K562 (cell line): ENCODE data around the gene DBP. TPM values are rescaled to one million over a fixed set of nuclear protein-coding genes. Genes with fewer than 3 reads are reported as not detected.

Experiments
- BCOR ChIP-seq: fragments of 450-650 bp; IDR thresholded peaks from 2 replicates; pipeline ENCODE4 v1.6.1; 2016
- CGGBP1 ChIP-seq: fragments of 250-450 bp; sonication (Bioruptor Pico); IDR thresholded peaks from 2 replicates; pipeline ENCODE4 v1.9.0; 2021; ENCODE audit warnings: mild to moderate bottlenecking
- DEAF1 ChIP-seq: fragments of 450-650 bp; formaldehyde crosslinking; IDR thresholded peaks from 2 replicates; pipeline ENCODE4 v1.4.0; 2020; ENCODE audit warnings: mild to moderate bottlenecking, moderate library complexity
- FOXK2 ChIP-seq, 2 experiments: fragments of 450-650 bp; IDR thresholded peaks in 1 of 2; conservative IDR thresholded peaks in 1 of 2; 2 replicates each; pipeline ENCODE4 v1.6.1; 2016; ENCODE audit warnings: low read depth in 2 of 2, mild to moderate bottlenecking in 1 of 2
- GATAD2B ChIP-seq: fragments of 450-650 bp; IDR thresholded peaks from 2 replicates; pipeline ENCODE4 v1.6.1; 2017; ENCODE audit warnings: mild to moderate bottlenecking, borderline replicate concordance
- GMEB1 ChIP-seq: fragments of 250-450 bp; sonication (Bioruptor Pico); IDR thresholded peaks from 2 replicates; pipeline ENCODE4 v1.4.0; 2020; ENCODE audit warnings: mild to moderate bottlenecking
- HES1 ChIP-seq: fragments of 450-650 bp; IDR thresholded peaks from 2 replicates; pipeline ENCODE4 v1.6.1; 2016; ENCODE audit warnings: low read depth, mild to moderate bottlenecking, moderate library complexity
- HNRNPUL1 ChIP-seq: fragments of 200-400 bp; formaldehyde crosslinking; IDR thresholded peaks from 2 replicates; pipeline ENCODE4 v1.6.1; 2017; ENCODE audit warnings: low read length
- JUNB ChIP-seq: fragments of 450-650 bp; formaldehyde crosslinking; conservative IDR thresholded peaks from 2 replicates; pipeline ENCODE4 v1.4.0; 2020; ENCODE audit warnings: mild to moderate bottlenecking
- NCOR1 ChIP-seq: fragments of 450-650 bp; IDR thresholded peaks from 2 replicates; pipeline ENCODE4 v1.6.1; 2016; ENCODE audit warnings: mild to moderate bottlenecking, moderate library complexity
- NFXL1 ChIP-seq: fragments of 450-650 bp; formaldehyde crosslinking; IDR thresholded peaks from 2 replicates; pipeline ENCODE4 v1.4.0; 2021; ENCODE audit warnings: mild to moderate bottlenecking
- PHB ChIP-seq: fragments of 250-450 bp; sonication (Bioruptor Pico); IDR thresholded peaks from 2 replicates; pipeline ENCODE4 v1.5.0; 2021
- RBM22 ChIP-seq: fragments of 200-400 bp; formaldehyde crosslinking; IDR thresholded peaks from 2 replicates; pipeline ENCODE4 v1.6.1; 2018; ENCODE audit warnings: low read length, low read depth; ENCODE audit not compliant: poor library complexity, severe bottlenecking
- TAL1 ChIP-seq: fragments of 450-650 bp; IDR thresholded peaks from 2 replicates; pipeline ENCODE4 v1.6.1; 2016; ENCODE audit warnings: mild to moderate bottlenecking
- TGIF2 ChIP-seq: sonication (generic); formaldehyde crosslinking; IDR thresholded peaks from 2 replicates; pipeline ENCODE4 v1.8.1; 2022; ENCODE audit warnings: mild to moderate bottlenecking, missing genetic modification reagents, moderate library complexity
- WHSC1 ChIP-seq: IDR thresholded peaks from one replicate; pipeline ENCODE4 v1.6.1; 2012; ENCODE audit warnings: low read length, control low read depth, inconsistent platforms
- ZNF239 ChIP-seq: fragments of 250-450 bp; sonication (Bioruptor Pico); IDR thresholded peaks from 2 replicates; pipeline ENCODE4 v1.4.0; 2020; ENCODE audit warnings: mild to moderate bottlenecking
- ZNF277 ChIP-seq: fragments of 250-450 bp; sonication (Bioruptor Pico); IDR thresholded peaks from 2 replicates; pipeline ENCODE4 v1.8.0; 2022; ENCODE audit warnings: inconsistent platforms, mild to moderate bottlenecking, moderate library complexity, borderline replicate concordance
- ZNF347 ChIP-seq: fragments of 450-650 bp; formaldehyde crosslinking; IDR thresholded peaks from 2 replicates; pipeline ENCODE4 v1.4.0; 2020; ENCODE audit warnings: low read depth, mild to moderate bottlenecking, moderate library complexity
- ZNF512 ChIP-seq: IDR thresholded peaks from 2 replicates; pipeline ENCODE4 v1.6.1; 2016; ENCODE audit warnings: missing genetic modification characterization, missing compliant biosample characterization
- polyA plus RNA-seq, 8 experiments: library from polyadenylated mRNA; depleted of rRNA in 4 of 8; stranded (reverse) in 5 of 8; unstranded in 3 of 8; fragments of >200 nt; fragmentation: Nextera tagmentation in 2 of 8; fragmentation: Illumina TruSeq in 1 of 8; extraction: Ambion mirVana in 2 of 8; extraction: Trizol in 1 of 8; gene quantifications; 2 replicates each; pipeline versions ENCODE4 v1.2.1 to v1.2.3, GENCODE V29; 2011 to 2014; ENCODE audit warnings: inconsistent platforms in 1 of 8, missing spikeins in 1 of 8
- total RNA-seq, 7 experiments: library from RNA; depleted of rRNA in 6 of 7; stranded (reverse); fragments of >200 nt in 6 of 7; fragmentation: Illumina TruSeq in 2 of 7; extraction: Trizol in 2 of 7; gene quantifications; 2 replicates each; pipeline versions ENCODE4 v1.2.1 to v1.2.3, GENCODE V29; 2011 to 2021; ENCODE audit warnings: low replicate concordance in 1 of 7

The DBP gene
- total and polyA plus RNA-seq, 9 of the 15 experiments (the other 6 are each of a cell fraction or from before 2014, with no cell fraction given): 0.25 to 5.5 (median 1.8) TPM

GRCh38 chr19:48619692-48620585 lies 17.2 kb downstream of the DBP start (continued):
- TF ChIP-seq TGIF2 (CRISPR knock-in tag): no peak
- no peak for TF ChIP-seq HES1
- peak; percentile 0; the same call in 1 of the 2 replicates for TF ChIP-seq CGGBP1 (CRISPR knock-in tag)
- TF ChIP-seq DEAF1 (CRISPR knock-in tag): peak; percentile 63
- TF ChIP-seq GATAD2B: no peak; the same call in 1 of the 2 replicates
- no peak for TF ChIP-seq NFXL1 (CRISPR knock-in tag)
- no peak for TF ChIP-seq ZNF239 (CRISPR knock-in tag)
- TF ChIP-seq RBM22: no peak
- TF ChIP-seq TAL1: no peak
- TF ChIP-seq FOXK2 (conservative IDR thresholded peaks at IDR 0.05 in 1 of 2, IDR thresholded peaks at IDR 0.05 in 1 of 2; ENCODE audit: low read depth in 2 of 2): no peak
- TF ChIP-seq ZNF512: no peak
- TF ChIP-seq ZNF277 (CRISPR knock-in tag): no peak
- TF ChIP-seq BCOR: peak; percentile 100
- no peak for TF ChIP-seq PHB (CRISPR knock-in tag)
- no peak for TF ChIP-seq GMEB1 (CRISPR knock-in tag)
- no peak for TF ChIP-seq ZNF347
- peak; percentile 16; the same call in 1 of the 2 replicates for TF ChIP-seq NCOR1
- no peak for TF ChIP-seq JUNB
- no peak for TF ChIP-seq HNRNPUL1
- TF ChIP-seq WHSC1: no peak
